Activated naive CD8-positive, alpha-beta T cell treated with anti-CD3 and anti-CD28 coated beads, Interleukin-2, amount 10 ng/mL, durations not matched to agents 7 days and 5 days (primary cell): ENCODE measurements around the gene RBM6. TPM values are rescaled to one million over a fixed set of nuclear protein-coding genes. Genes with fewer than 3 reads are reported as not detected.

Experiments used
- ATAC-seq: fragments of 150-1000 bp; cut with Tn5 transposase; one replicate; pipeline ENCODE4 v1.10.0; 2021; ENCODE audit warnings: low read depth, moderate library complexity
- POLR2A ChIA-PET: fragments of 350-600 bp; sonication (Branson Sonifier 250); formaldehyde crosslinking; loops from one replicate; lab custom pipeline; 2021; ENCODE audit warnings: antibody characterized with exemption; lab: Charles Lee
- DNase-seq: peaks from one replicate; pipeline ENCODE4 v3.0.0; 2021
- H3K27ac Mint-ChIP-seq: one replicate; pipeline ENCODE4 v1.8.0; 2022; ENCODE audit warnings: mild to moderate bottlenecking, mixed read lengths
- H3K27me3 Mint-ChIP-seq: one replicate; pipeline ENCODE4 v1.8.0; 2022; ENCODE audit warnings: mild to moderate bottlenecking, moderate library complexity, mixed read lengths
- H3K36me3 Mint-ChIP-seq: one replicate; pipeline ENCODE4 v1.8.0; 2021; ENCODE audit warnings: mild to moderate bottlenecking, mixed read lengths
- H3K4me1 Mint-ChIP-seq: one replicate; pipeline ENCODE4 v1.8.0; 2021; ENCODE audit warnings: mixed read lengths
- H3K4me3 Mint-ChIP-seq: one replicate; pipeline ENCODE4 v1.8.0; 2022; ENCODE audit warnings: mild to moderate bottlenecking, moderate library complexity, mixed read lengths
- H3K9me3 Mint-ChIP-seq: one replicate; pipeline ENCODE4 v1.8.0; 2021; ENCODE audit warnings: mixed read lengths
- total RNA-seq, 2 experiments: library from RNA; stranded (reverse); gene quantifications; one replicate each; pipeline ENCODE4 v1.2.3, GENCODE V29; 2021

Gene RBM6
- total RNA-seq, 2 experiments from 2014 or later, result 147 TPM

DNA sequence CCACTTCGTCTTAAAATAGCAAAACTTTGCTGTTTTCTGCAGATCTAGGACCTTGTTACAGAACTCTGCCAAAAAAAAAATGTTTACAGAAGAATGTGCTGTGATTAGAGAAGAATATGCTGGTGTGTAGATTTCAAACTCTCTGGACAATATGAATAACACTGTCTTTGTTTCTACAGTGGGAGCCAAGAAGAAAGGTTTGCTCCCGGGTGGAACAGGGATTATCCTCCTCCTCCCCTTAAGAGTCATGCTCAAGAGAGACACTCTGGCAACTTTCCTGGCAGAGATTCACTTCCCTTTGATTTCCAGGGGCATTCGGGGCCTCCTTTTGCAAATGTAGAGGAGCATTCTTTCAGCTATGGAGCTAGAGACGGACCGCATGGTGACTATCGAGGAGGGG lies 27.3 kb downstream of the RBM6 start:
- no peak overlapping the region for H3K27ac Mint-ChIP-seq
- H3K27me3 Mint-ChIP-seq, result no peaks in the 10 kb centered on the region
- POLR2A ChIA-PET, result no interaction called here
- DNase-seq, result no peak
- no peak for ATAC-seq
- H3K4me3 Mint-ChIP-seq, result no peak overlapping the region
- H3K36me3 Mint-ChIP-seq, result peaks cover 5% of the 10 kb centered on the region
- peaks cover 2% of the 10 kb centered on the region for H3K4me1 Mint-ChIP-seq
- no peaks in the 10 kb centered on the region for H3K9me3 Mint-ChIP-seq

- no peak overlapping the region for H3K4me3 Mint-ChIP-seq
- no peaks in the 10 kb centered on the region for H3K27me3 Mint-ChIP-seq
- ATAC-seq (no peak), DNase-seq (no peak)
- POLR2A ChIA-PET, result interaction anchor here (0.6 kb wide), 1 partner anchor 55 kb away, joined by 4 read pairs; no protein-coding TSS in a partner anchor
- H3K9me3 Mint-ChIP-seq, result no peaks in the 10 kb centered on the region
- peaks cover 10% of the 10 kb centered on the region for H3K36me3 Mint-ChIP-seq
- peaks cover 2% of the 10 kb centered on the region for H3K4me1 Mint-ChIP-seq
- H3K27ac Mint-ChIP-seq, result no peak overlapping the region
These were observed 28.4 kb downstream of the RBM6 start for GRCh38 chr3:49968346-49968745.

DNA sequence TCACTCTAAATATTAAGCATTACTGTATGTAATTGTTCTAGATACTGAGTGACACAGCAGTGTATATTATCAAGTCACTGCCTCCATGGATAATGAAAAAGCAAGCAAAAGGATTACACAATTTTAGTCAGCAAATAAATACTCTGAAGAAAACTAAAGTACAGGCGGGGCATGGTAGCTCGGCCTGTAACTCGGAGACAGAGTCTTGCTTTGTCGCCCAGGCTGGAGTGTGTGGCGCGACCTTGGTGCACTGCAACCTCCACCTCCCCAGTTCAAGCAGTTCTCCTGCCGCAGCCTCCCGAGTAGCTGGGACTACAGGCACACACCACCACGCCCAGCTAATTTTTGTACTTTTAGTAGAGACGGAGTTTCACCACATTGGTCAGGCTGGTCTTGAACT lies 32.7 kb downstream of the RBM6 start:
- POLR2A ChIA-PET, result interaction anchor here (0.6 kb wide), 1 partner anchor 88 kb away, joined by 3 read pairs; no protein-coding TSS in a partner anchor
- no peaks in the 10 kb centered on the region for H3K4me1 Mint-ChIP-seq
- DNase-seq, result no peak
- H3K36me3 Mint-ChIP-seq, result peaks cover 15% of the 10 kb centered on the region
- H3K27me3 Mint-ChIP-seq, result no peaks in the 10 kb centered on the region
- ATAC-seq, result no peak
- H3K9me3 Mint-ChIP-seq, result no peaks in the 10 kb centered on the region
- no peak overlapping the region for H3K27ac Mint-ChIP-seq
- H3K4me3 Mint-ChIP-seq, result no peak overlapping the region

DNA sequence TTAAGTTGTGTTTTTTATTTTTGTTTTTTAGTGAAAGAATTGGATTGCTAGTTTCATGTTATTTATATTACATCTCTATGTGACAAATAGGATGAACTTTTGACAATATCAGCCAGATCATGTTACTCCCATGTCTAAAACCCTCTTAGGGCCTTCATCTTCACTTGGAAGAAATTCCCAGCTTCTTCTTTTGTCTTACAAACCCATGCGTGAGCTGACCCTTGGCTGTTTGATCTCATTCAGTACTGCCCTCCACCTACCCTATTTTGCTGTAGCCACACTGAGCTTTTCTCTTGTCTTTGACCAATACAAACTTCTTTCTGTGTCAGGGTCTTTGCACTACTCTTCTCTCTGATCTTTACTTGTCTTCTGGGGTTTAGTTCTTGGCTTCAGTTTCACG lies 37.0 kb downstream of the RBM6 start:
- H3K36me3 Mint-ChIP-seq, result peaks cover 25% of the 10 kb centered on the region

GRCh38 chr3:49984394-49984793 lies 44.4 kb downstream of the RBM6 start:
- DNase-seq, result no peak
- peaks cover 2% of the 10 kb centered on the region for H3K4me1 Mint-ChIP-seq
- no peaks in the 10 kb centered on the region for H3K9me3 Mint-ChIP-seq
- ATAC-seq, result no peak
- no peak overlapping the region for H3K4me3 Mint-ChIP-seq
- peaks cover 15% of the 10 kb centered on the region for H3K36me3 Mint-ChIP-seq
- no peaks in the 10 kb centered on the region for H3K27me3 Mint-ChIP-seq
- POLR2A ChIA-PET, result no interaction called here
- no peak overlapping the region for H3K27ac Mint-ChIP-seq

More for the DNA sequence above, 37.0 kb downstream of the RBM6 start:
- Mint-ChIP-seq H3K4me3 (no peak overlapping the region), H3K9me3 (no peaks in the 10 kb centered on the region), H3K27me3 (no peaks in the 10 kb centered on the region), H3K4me1 (no peaks in the 10 kb centered on the region), H3K27ac (no peak overlapping the region)
- ATAC-seq, result no peak
- no peak for DNase-seq
- POLR2A ChIA-PET, result no interaction called here

DNA sequence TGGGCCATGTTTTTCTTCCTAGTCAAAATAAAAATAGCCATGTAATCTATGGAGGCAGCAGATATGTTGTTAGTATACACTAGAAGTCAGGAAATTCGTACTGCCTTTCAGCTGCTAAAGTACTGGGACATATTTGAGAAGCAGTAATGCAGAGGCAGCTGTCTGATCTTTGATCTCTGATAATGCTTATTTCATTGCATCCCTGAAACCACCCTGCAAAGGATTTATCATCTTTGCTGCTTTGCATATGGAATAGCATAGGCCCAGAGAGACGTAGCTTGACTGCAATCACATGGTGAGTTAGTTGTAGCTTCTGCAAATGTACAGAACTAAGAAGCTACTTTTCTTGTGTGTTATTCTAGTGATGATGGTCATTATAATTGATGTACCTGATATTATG lies 52.4 kb downstream of the RBM6 start:
- no peak for ATAC-seq
- Mint-ChIP-seq H3K27me3 (no peaks in the 10 kb centered on the region), H3K4me1 (no peaks in the 10 kb centered on the region), H3K27ac (no peak overlapping the region), H3K4me3 (no peak overlapping the region), H3K36me3 (peaks cover 8% of the 10 kb centered on the region), H3K9me3 (no peaks in the 10 kb centered on the region)
- POLR2A ChIA-PET, result no interaction called here
- no peak for DNase-seq

- Mint-ChIP-seq H3K4me1 (no peaks in the 10 kb centered on the region), H3K27ac (no peak overlapping the region), H3K4me3 (no peak overlapping the region), H3K36me3 (peaks cover 6% of the 10 kb centered on the region), H3K9me3 (no peaks in the 10 kb centered on the region), H3K27me3 (no peaks in the 10 kb centered on the region)
- POLR2A ChIA-PET, result no interaction called here
- ATAC-seq, result no peak
- no peak for DNase-seq
These were observed 54.5 kb downstream of the RBM6 start for GRCh38 chr3:49994476-49994875.

DNA sequence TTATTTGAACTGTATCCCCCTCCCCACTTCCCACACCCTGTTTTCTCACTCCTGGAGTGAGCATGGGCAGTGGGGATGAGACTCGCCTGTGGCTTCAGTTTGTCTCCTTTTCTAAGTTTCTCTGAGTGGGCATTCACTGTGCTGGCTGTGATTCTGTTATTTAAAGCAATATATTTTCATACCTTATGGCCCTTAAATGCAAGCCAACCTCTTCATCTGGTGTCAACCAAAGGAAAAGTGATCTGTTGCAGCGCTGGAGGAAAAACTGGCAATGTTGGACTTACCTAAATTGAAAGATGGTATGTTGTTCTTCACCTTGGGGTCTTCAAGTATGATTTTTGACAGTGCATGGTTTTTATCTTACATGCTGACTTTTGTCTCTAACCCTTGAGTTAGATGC lies 56.1 kb downstream of the RBM6 start:
- H3K4me3 Mint-ChIP-seq, result no peak overlapping the region
- no peak for DNase-seq
- no peak for ATAC-seq
- H3K4me1 Mint-ChIP-seq, result no peaks in the 10 kb centered on the region
- no peak overlapping the region for H3K27ac Mint-ChIP-seq
- H3K27me3 Mint-ChIP-seq, result no peaks in the 10 kb centered on the region
- peaks cover 14% of the 10 kb centered on the region for H3K36me3 Mint-ChIP-seq
- no peaks in the 10 kb centered on the region for H3K9me3 Mint-ChIP-seq
- POLR2A ChIA-PET, result no interaction called here

- DNase-seq (no peak), ATAC-seq (no peak)
- no peaks in the 10 kb centered on the region for H3K9me3 Mint-ChIP-seq
- peaks cover 22% of the 10 kb centered on the region for H3K36me3 Mint-ChIP-seq
- POLR2A ChIA-PET, result no interaction called here
- no peaks in the 10 kb centered on the region for H3K27me3 Mint-ChIP-seq
- H3K27ac Mint-ChIP-seq, result no peak overlapping the region
- no peaks in the 10 kb centered on the region for H3K4me1 Mint-ChIP-seq
- H3K4me3 Mint-ChIP-seq, result no peak overlapping the region
These were observed 57.9 kb downstream of the RBM6 start for GRCh38 chr3:49997862-49998261.

- Mint-ChIP-seq H3K9me3 (no peaks in the 10 kb centered on the region), H3K27me3 (no peaks in the 10 kb centered on the region), H3K4me3 (no peak overlapping the region), H3K36me3 (peaks cover 22% of the 10 kb centered on the region), H3K4me1 (no peaks in the 10 kb centered on the region), H3K27ac (no peak overlapping the region)
- DNase-seq (no peak), ATAC-seq (no peak)
- POLR2A ChIA-PET, result no interaction called here
These were observed 58.4 kb downstream of the RBM6 start for GRCh38 chr3:49998326-49998725.

GRCh38 chr3:50001511-50001910 lies 61.6 kb downstream of the RBM6 start:
- ATAC-seq (no peak), DNase-seq (no peak)
- H3K27ac Mint-ChIP-seq, result no peak overlapping the region
- H3K36me3 Mint-ChIP-seq, result peaks cover 33% of the 10 kb centered on the region
- peaks cover 4% of the 10 kb centered on the region for H3K4me1 Mint-ChIP-seq
- H3K27me3 Mint-ChIP-seq, result no peaks in the 10 kb centered on the region
- POLR2A ChIA-PET, result no interaction called here
- no peak overlapping the region for H3K4me3 Mint-ChIP-seq
- no peaks in the 10 kb centered on the region for H3K9me3 Mint-ChIP-seq

GRCh38 chr3:50003216-50003615 lies 63.3 kb downstream of the RBM6 start:
- ATAC-seq, result no peak
- Mint-ChIP-seq H3K4me3 (no peak overlapping the region), H3K9me3 (no peaks in the 10 kb centered on the region), H3K27me3 (no peaks in the 10 kb centered on the region), H3K27ac (no peak overlapping the region), H3K36me3 (peaks cover 36% of the 10 kb centered on the region), H3K4me1 (peaks cover 4% of the 10 kb centered on the region)
- DNase-seq, result no peak
- POLR2A ChIA-PET, result no interaction called here

DNA sequence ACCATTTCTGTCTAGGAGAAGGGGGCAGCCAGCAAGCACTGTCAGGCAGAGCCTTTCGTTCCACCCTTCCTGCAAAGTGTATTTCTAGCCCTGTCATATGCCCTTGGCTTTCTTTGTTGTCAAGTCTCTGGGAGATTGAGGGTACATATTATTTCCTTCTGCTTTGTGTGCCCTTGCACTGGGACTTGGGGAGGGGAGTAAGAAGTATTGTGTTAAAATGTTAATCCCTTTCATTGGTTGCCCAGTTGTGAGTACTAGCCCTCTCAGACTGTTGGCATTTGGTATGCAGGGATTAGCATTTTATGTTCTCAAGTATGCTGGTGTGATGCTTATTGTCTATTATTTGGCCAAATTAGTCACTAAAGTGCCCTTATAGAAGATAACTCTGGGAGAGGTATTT lies 63.9 kb downstream of the RBM6 start:
- POLR2A ChIA-PET, result no interaction called here
- Mint-ChIP-seq H3K27me3 (no peaks in the 10 kb centered on the region), H3K4me3 (no peak overlapping the region), H3K27ac (no peak overlapping the region), H3K36me3 (peaks cover 36% of the 10 kb centered on the region), H3K9me3 (no peaks in the 10 kb centered on the region), H3K4me1 (peaks cover 4% of the 10 kb centered on the region)
- DNase-seq (no peak), ATAC-seq (no peak)

GRCh38 chr3:50008931-50009330 lies 69.0 kb downstream of the RBM6 start:
- POLR2A ChIA-PET, result no interaction called here
- Mint-ChIP-seq H3K9me3 (no peaks in the 10 kb centered on the region), H3K4me1 (no peaks in the 10 kb centered on the region), H3K27ac (peak overlapping the region; percentile 7), H3K27me3 (no peaks in the 10 kb centered on the region), H3K4me3 (no peak overlapping the region), H3K36me3 (peaks cover 14% of the 10 kb centered on the region)
- DNase-seq, result no peak
- no peak for ATAC-seq

DNA sequence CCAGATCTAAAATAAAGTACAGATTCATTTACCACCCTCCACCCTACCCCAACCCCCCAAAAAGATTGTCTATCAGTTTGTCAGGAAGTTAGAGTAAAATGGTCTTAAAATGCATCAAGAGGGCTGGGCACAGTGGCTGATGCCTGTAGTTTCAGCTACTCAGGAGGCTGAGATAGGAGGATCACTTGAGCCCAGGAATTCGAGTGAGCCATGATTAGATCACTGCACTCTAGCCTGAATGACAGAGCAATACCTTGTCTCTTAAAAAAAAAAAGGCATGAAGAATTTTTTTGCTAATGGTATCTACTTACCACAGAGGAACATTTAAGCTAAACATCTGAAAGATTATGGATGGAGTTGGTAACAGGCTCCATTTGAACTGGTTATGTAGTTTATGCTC lies 71.0 kb downstream of the RBM6 start:
- POLR2A ChIA-PET, result no interaction called here
- ATAC-seq (no peak), DNase-seq (no peak)
- Mint-ChIP-seq H3K36me3 (peaks cover 12% of the 10 kb centered on the region), H3K9me3 (no peaks in the 10 kb centered on the region), H3K4me3 (no peak overlapping the region), H3K4me1 (peaks cover 1% of the 10 kb centered on the region), H3K27ac (no peak overlapping the region), H3K27me3 (no peaks in the 10 kb centered on the region)
